HepG2 (cell line): ENCODE data around the gene MAP1B. TPM values are rescaled to one million over a fixed set of nuclear protein-coding genes. Genes with fewer than 3 reads are reported as not detected.

Experiments
- ATAC-seq: fragments of 200-7000 bp; cut with Tn5 transposase; 3 replicates; pipeline ENCODE4 v1.9.1; 2020; ENCODE audit warnings: mild to moderate bottlenecking, moderate library complexity
- BruUV-seq: library from RNA; stranded (reverse); fragments of 400-500 nt; replicated peaks from 2 replicates; lab custom pipeline; 2021; lab: Mats Ljungman, UMichigan
- CTCF ChIA-PET: fragments of 300-600 bp; formaldehyde crosslinking; extraction: SDS; loops from one replicate; lab custom pipeline; 2021; ENCODE audit warnings: low total read pairs, inconsistent platforms, low intra/inter-chr PET ratio; lab: Yijun Ruan, JAX
- POLR2A ChIA-PET: fragments of 350-600 bp; sonication (Branson Sonifier 250); formaldehyde crosslinking; loops from one replicate; lab custom pipeline; 2020; ENCODE audit warnings: antibody characterized with exemption, inconsistent platforms; lab: Yijun Ruan, JAX
- DNase-seq: peaks from one replicate; pipeline ENCODE4 v3.0.0-alpha.2; 2015; ENCODE audit warnings: low spot score
- FAIRE-seq: peaks from 3 replicates; lab custom pipeline; 2011; peaks lifted over from hg19 to GRCh38; lab: Jason Lieb, UNC
- H2AFZ ChIP-seq: one replicate; pipeline ENCODE4 v1.6.1; 2011; ENCODE audit warnings: low read length, inconsistent platforms
- H3K27ac ChIP-seq: fragments of 300-600 bp; 3 replicates; pipeline ENCODE4 v1.8.0; 2011; ENCODE audit warnings: mixed run types, mild to moderate bottlenecking, mixed read lengths, low read length, inconsistent platforms; ENCODE audit not compliant: insufficient read depth; ENCODE audit errors: extremely low read length
- H3K27me3 ChIP-seq, 2 experiments: fragments of 200-600 bp in 1 of 2; 2 replicates in 1 of 2; 3 replicates in 1 of 2; pipeline versions ENCODE4 v1.6.0 to v1.8.0; 2011; ENCODE audit warnings: low read length in 2 of 2, mild to moderate bottlenecking in 2 of 2, moderate library complexity in 2 of 2, inconsistent platforms in 1 of 2; ENCODE audit not compliant: insufficient read depth in 2 of 2, control insufficient read depth in 1 of 2
- H3K36me3 ChIP-seq, 2 experiments: fragments of 200-600 bp in 1 of 2; replicated peaks in 1 of 2; 2 replicates in 1 of 2; 3 replicates in 1 of 2; pipeline versions ENCODE4 v1.5.1 to v1.8.0; 2011; ENCODE audit warnings: low read length in 2 of 2, inconsistent platforms in 1 of 2; ENCODE audit not compliant: insufficient read depth in 2 of 2, control insufficient read depth in 1 of 2
- H3K4me1 ChIP-seq: 2 replicates; pipeline ENCODE4 v1.5.1; 2012; ENCODE audit warnings: low read length, inconsistent platforms; ENCODE audit not compliant: insufficient read depth
- H3K4me2 ChIP-seq: 2 replicates; pipeline ENCODE4 v1.6.0; 2011; ENCODE audit warnings: low read depth, low read length, inconsistent platforms
- H3K4me3 ChIP-seq, 3 experiments: fragments of 200-600 bp in 1 of 3; sonication (generic), shearing (Covaris generic) in 1 of 3; replicated peaks in 1 of 3; 2 replicates each; pipeline ENCODE4 v1.5.1; 2011 to 2016; ENCODE audit warnings: low read length in 3 of 3, inconsistent platforms in 2 of 3, low read depth in 2 of 3, mild to moderate bottlenecking in 2 of 3, control low read depth in 1 of 3, mixed read lengths in 1 of 3; ENCODE audit not compliant: insufficient read depth in 1 of 3
- H3K79me2 ChIP-seq: one replicate; pipeline ENCODE4 v1.6.1; 2011; ENCODE audit warnings: low read length, inconsistent platforms; ENCODE audit not compliant: insufficient read depth
- H3K9ac ChIP-seq: 2 replicates; pipeline ENCODE4 v1.6.0; 2011; ENCODE audit warnings: mild to moderate bottlenecking, low read depth, low read length, inconsistent platforms; ENCODE audit not compliant: insufficient read depth
- H3K9me3 ChIP-seq: 2 replicates; pipeline ENCODE4 v1.5.1; 2012; ENCODE audit warnings: mild to moderate bottlenecking, low read length
- H4K20me1 ChIP-seq: 2 replicates; pipeline ENCODE4 v1.6.0; 2011; ENCODE audit warnings: inconsistent platforms, mild to moderate bottlenecking, low read length, moderate library complexity; ENCODE audit not compliant: insufficient read depth
- ATF7 ChIP-seq, 2 experiments: fragments of 450-650 bp in 1 of 2; sonication (generic) in 1 of 2; formaldehyde crosslinking in 1 of 2; IDR thresholded peaks; 2 replicates each; pipeline versions ENCODE4 v1.4.0 to v1.6.1; 2016 to 2020; ENCODE audit warnings: antibody characterized with exemption in 1 of 2, mild to moderate bottlenecking in 1 of 2, missing genetic modification reagents in 1 of 2
- FOXA3 ChIP-seq: IDR thresholded peaks from 2 replicates; pipeline ENCODE4 v1.6.1; 2016; ENCODE audit warnings: missing genetic modification reagents, missing compliant biosample characterization
- JDP2 ChIP-seq: sonication (generic); formaldehyde crosslinking; IDR thresholded peaks from 2 replicates; pipeline ENCODE4 v1.8.1; 2022; ENCODE audit warnings: missing genetic modification reagents, borderline replicate concordance
- KLF11 ChIP-seq: IDR thresholded peaks from 2 replicates; pipeline ENCODE4 v1.6.1; 2016; ENCODE audit warnings: missing compliant biosample characterization
- MATR3 ChIP-seq: sonication (generic); formaldehyde crosslinking; IDR thresholded peaks from 2 replicates; pipeline ENCODE4 v1.4.0; 2020; ENCODE audit warnings: missing genetic modification reagents
- ZNF383 ChIP-seq: sonication (generic); formaldehyde crosslinking; IDR thresholded peaks from 2 replicates; pipeline ENCODE4 v1.4.0; 2020; ENCODE audit warnings: missing genetic modification reagents, mild to moderate bottlenecking, borderline replicate concordance
- ZNF672 ChIP-seq: sonication (generic); formaldehyde crosslinking; IDR thresholded peaks from 2 replicates; pipeline ENCODE4 v1.8.1; 2022; ENCODE audit warnings: missing genetic modification reagents
- ZNF782 ChIP-seq: sonication (generic); formaldehyde crosslinking; IDR thresholded peaks from 2 replicates; pipeline ENCODE4 v1.4.0; 2020; ENCODE audit warnings: missing genetic modification reagents, mild to moderate bottlenecking, borderline replicate concordance
- WGBS: methylation state at CpG from one replicate; pipeline ENCODE4 v1.1.6; 2017; ENCODE audit warnings: low lambda C conversion rate; 5-methylcytosine and 5-hydroxymethylcytosine counted together
- in situ Hi-C: cut with HindIII; loops from 2 replicates; pipeline ENCODE4 v1.10.0; 2017; ENCODE audit warnings: low pct_unique_long_range_greater_than_20kb; ENCODE audit not compliant: extremely low pct_ligation_motif_present
- intact Hi-C: fragments of 100-400 bp; cut with micrococcal nuclease; formaldehyde crosslinking; loops from one replicate; pipeline ENCODE4 v1.10.0; 2022; ENCODE audit not compliant: unreplicated experiment
- polyA plus RNA-seq, 8 experiments: library from polyadenylated mRNA; depleted of rRNA in 3 of 8; stranded (reverse) in 7 of 8; unstranded in 1 of 8; fragments of >200 nt; fragmentation: Illumina TruSeq in 4 of 8; extraction: Trizol in 4 of 8; gene quantifications; 2 replicates each; pipeline versions ENCODE4 v1.2.1 to v1.2.3, GENCODE V29; 2011 to 2016; ENCODE audit warnings: low read depth in 4 of 8, missing spikeins in 1 of 8, mixed read lengths in 1 of 8; ENCODE audit not compliant: insufficient read depth in 1 of 8
- total RNA-seq, 5 experiments: library from RNA; depleted of rRNA; stranded (reverse); fragments of >200 nt; fragmentation: Illumina TruSeq; extraction: Trizol; gene quantifications; 2 replicates each; pipeline ENCODE4 v1.2.3, GENCODE V29; 2016; ENCODE audit warnings: low read depth in 1 of 5
- TF ChIP-seq, protein P1 (sequence below): sonication (generic); formaldehyde crosslinking; IDR thresholded peaks from 2 replicates; pipeline ENCODE4 v1.9.0; 2022; ENCODE audit warnings: missing genetic modification reagents, mild to moderate bottlenecking, borderline replicate concordance

MAP1B gene
- total and polyA plus RNA-seq, 2 of the 13 experiments (the other 11 are each of a cell fraction or from before 2014, with no cell fraction given): 3.3 to 6.2 TPM

DNA sequence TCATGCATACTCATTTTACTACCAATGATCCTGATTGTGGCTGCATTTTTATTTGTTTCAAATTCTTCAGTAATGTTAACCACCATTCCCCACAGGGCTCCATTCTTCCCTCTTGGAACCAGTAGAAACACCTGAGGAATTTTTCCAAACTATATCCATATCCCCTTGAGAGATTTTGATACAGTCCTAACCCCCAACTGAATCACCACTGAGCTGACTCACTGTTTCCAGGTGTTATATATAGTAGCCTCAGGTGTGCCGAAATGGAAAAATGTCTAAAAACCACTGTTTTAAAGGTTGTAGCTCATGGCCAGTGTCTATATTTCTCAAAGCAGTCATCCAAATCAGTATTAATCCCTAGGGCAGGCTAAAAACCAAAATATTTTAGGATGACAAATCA is 127.6 kb downstream of the MAP1B start (continued):
- TF ChIP-seq ATF7 (IDR thresholded peaks at IDR 0.05) (no peak), ATF7 (CRISPR knock-in tag; IDR thresholded peaks at IDR 0.05) (no peak), KLF11 (CRISPR knock-in tag) (no peak), JDP2 (CRISPR knock-in tag) (no peak), FOXA3 (CRISPR knock-in tag) (no peak), ZNF672 (CRISPR knock-in tag) (no peak), ZNF383 (no peak), MATR3 (no peak)
- TF ChIP-seq, protein P1, sequence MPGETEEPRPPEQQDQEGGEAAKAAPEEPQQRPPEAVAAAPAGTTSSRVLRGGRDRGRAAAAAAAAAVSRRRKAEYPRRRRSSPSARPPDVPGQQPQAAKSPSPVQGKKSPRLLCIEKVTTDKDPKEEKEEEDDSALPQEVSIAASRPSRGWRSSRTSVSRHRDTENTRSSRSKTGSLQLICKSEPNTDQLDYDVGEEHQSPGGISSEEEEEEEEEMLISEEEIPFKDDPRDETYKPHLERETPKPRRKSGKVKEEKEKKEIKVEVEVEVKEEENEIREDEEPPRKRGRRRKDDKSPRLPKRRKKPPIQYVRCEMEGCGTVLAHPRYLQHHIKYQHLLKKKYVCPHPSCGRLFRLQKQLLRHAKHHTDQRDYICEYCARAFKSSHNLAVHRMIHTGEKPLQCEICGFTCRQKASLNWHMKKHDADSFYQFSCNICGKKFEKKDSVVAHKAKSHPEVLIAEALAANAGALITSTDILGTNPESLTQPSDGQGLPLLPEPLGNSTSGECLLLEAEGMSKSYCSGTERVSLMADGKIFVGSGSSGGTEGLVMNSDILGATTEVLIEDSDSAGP (CRISPR knock-in tag): no peak
- TF ChIP-seq, all 625 proteins: peak for 0

DNA sequence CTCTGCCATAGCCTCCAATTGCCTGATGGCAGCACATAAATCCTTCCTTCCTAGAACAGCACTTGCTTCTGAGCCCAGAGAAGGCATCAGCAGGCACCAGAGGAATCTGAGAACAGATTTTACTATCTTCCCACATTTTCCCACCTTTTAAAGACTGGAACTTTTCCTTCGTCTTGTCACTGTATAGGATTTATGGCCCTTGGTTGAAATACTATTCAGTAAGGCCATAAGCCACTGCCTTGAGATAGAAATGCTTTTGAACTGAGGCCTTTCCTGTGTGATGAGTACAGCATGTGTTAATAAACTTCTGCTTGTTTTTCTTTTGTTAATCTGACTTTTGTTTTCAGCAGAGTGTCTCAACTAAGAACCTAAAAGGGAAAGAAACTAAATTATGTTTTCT is 128.4 kb downstream of the MAP1B start:
- intact Hi-C loops: no loop called here
- ATAC-seq: no peak
- Histone ChIP-seq H3K4me3 (no peak overlapping the region), H3K79me2 (no peaks in the 10 kb centered on the region), H3K9me3 (no peaks in the 10 kb centered on the region), H2AFZ (no peak overlapping the region), H3K4me1 (peaks cover 6% of the 10 kb centered on the region), H3K27ac (no peak overlapping the region), H3K4me2 (no peak overlapping the region)
- ChIA-PET CTCF (no interaction called here), POLR2A (no interaction called here)
- 100% methylated on average over 1 of the region's 1 CpG for WGBS
- no peak for DNase-seq
- no peak for TF ChIP-seq ZNF782 (CRISPR knock-in tag)
- TF ChIP-seq, all 625 proteins: peak for 0
- in situ Hi-C loops: no loop called here
- FAIRE-seq: no peak
- no peak overlapping the region for H3K9ac ChIP-seq
- no peaks in the 10 kb centered on the region for H3K27me3 ChIP-seq
- no peaks in the 10 kb centered on the region for H4K20me1 ChIP-seq
- H3K36me3 ChIP-seq: peaks cover 12 to 44% of the 10 kb centered on the region in 2 experiments
- no TSS peak for BruUV-seq
